Raji (cell line): ENCODE data around the gene LYST.

ENCODE experiments used
- POLR2A ChIP-seq: IDR thresholded peaks from 2 replicates; pipeline ENCODE4 v1.6.1; 2011; ENCODE audit warnings: low read depth, low read length, control low read depth; ENCODE audit not compliant: insufficient read depth

Gene LYST

GRCh38 chr1:235759336-235759735 lies 107.4 kb downstream of the LYST start:
- TF ChIP-seq POLR2A: no peak

- TF ChIP-seq POLR2A: no peak
Observed at GRCh38 chr1:235758931-235759330, 107.8 kb downstream of the LYST start.

GRCh38 chr1:235757587-235758096 lies 109.1 kb downstream of the LYST start:
- TF ChIP-seq POLR2A: no peak

GRCh38 chr1:235749755-235750300 lies 116.9 kb downstream of the LYST start:
- TF ChIP-seq POLR2A: no peak

GRCh38 chr1:235748747-235749146 lies 118.0 kb downstream of the LYST start:
- no peak for TF ChIP-seq POLR2A

- no peak for TF ChIP-seq POLR2A
Observed at GRCh38 chr1:235746245-235746644, 120.5 kb downstream of the LYST start.

- no peak for TF ChIP-seq POLR2A
Observed at GRCh38 chr1:235745503-235746136, 121.1 kb downstream of the LYST start.

- no peak for TF ChIP-seq POLR2A
Observed at GRCh38 chr1:235742914-235743599, 123.6 kb downstream of the LYST start.

- TF ChIP-seq POLR2A: no peak
Observed at GRCh38 chr1:235741294-235741693, 125.4 kb downstream of the LYST start.

- TF ChIP-seq POLR2A: no peak
Observed at GRCh38 chr1:235739631-235740030, 127.1 kb downstream of the LYST start.

GRCh38 chr1:235739124-235739523 lies 127.6 kb downstream of the LYST start:
- no peak for TF ChIP-seq POLR2A

GRCh38 chr1:235737751-235738150 lies 129.0 kb downstream of the LYST start:
- TF ChIP-seq POLR2A: no peak

- TF ChIP-seq POLR2A: no peak
Observed at GRCh38 chr1:235736263-235736662, 130.4 kb downstream of the LYST start.

GRCh38 chr1:235735621-235736020 lies 131.1 kb downstream of the LYST start:
- TF ChIP-seq POLR2A: no peak

- no peak for TF ChIP-seq POLR2A
Observed at GRCh38 chr1:235734335-235734734, 132.4 kb downstream of the LYST start.

- TF ChIP-seq POLR2A: no peak
Observed at GRCh38 chr1:235730007-235730406, 136.7 kb downstream of the LYST start.
